ENCODE data around the gene TBX10. TPM values are rescaled to one million over a fixed set of nuclear protein-coding genes. Genes with fewer than 3 reads are reported as not detected.
"Not testable (repeated sequence)": the region's sequence is repeated elsewhere in the genome, so short reads cannot be mapped to it uniquely, and the experiment has no call there.

TBX10 gene
- total RNA-seq: not detected in 2 replicates
- long read RNA-seq: 0 reads

GRCh38 chr11:67639438-67639859 lies at the start of gene TBX10:
TSS of gene TBX10 (minus strand) at chr11:67639763. CDS start at chr11:67639472, 291 bp downstream.
- DNase-seq (ENCODE audit: low read depth, low spot score): no peak
- Mint-ChIP-seq H3K27ac (ENCODE audit: unreplicated experiment) (no peak within 1 kb of the TSS), H3K4me3 (no peak within 1 kb of the TSS), H3K9me3 (no peaks in the 10 kb centered on the region), H3K27me3 (ENCODE audit: low read depth) (no peaks in the 10 kb centered on the region), H3K36me3 (ENCODE audit: low read depth) (no peaks in the 10 kb centered on the region), H3K4me1 (no peaks in the 10 kb centered on the region)
- no peak for TF ChIP-seq CTCF (conservative IDR thresholded peaks at IDR 0.05)

- Mint-ChIP-seq H3K4me1 (no peaks in the 10 kb centered on the region), H3K27me3 (ENCODE audit: low read depth) (peaks cover 9% of the 10 kb centered on the region), H3K4me3 (no peak overlapping the region), H3K27ac (ENCODE audit: unreplicated experiment) (no peak overlapping the region), H3K36me3 (ENCODE audit: low read depth) (no peaks in the 10 kb centered on the region), H3K9me3 (no peaks in the 10 kb centered on the region)
- DNase-seq (ENCODE audit: low read depth, low spot score): no peak
- no peak for TF ChIP-seq CTCF (conservative IDR thresholded peaks at IDR 0.05)
These were observed 49.6 kb upstream of the TBX10 start for GRCh38 chr11:67689178-67689577.

GRCh38 chr11:67687986-67688385 lies 48.4 kb upstream of the TBX10 start:
- TF ChIP-seq CTCF (conservative IDR thresholded peaks at IDR 0.05): no peak
- Mint-ChIP-seq H3K4me1 (no peaks in the 10 kb centered on the region), H3K4me3 (no peak overlapping the region), H3K27ac (ENCODE audit: unreplicated experiment) (no peak overlapping the region), H3K27me3 (ENCODE audit: low read depth) (peaks cover 9% of the 10 kb centered on the region), H3K36me3 (ENCODE audit: low read depth) (no peaks in the 10 kb centered on the region), H3K9me3 (no peaks in the 10 kb centered on the region)
- no peak for DNase-seq (ENCODE audit: low read depth, low spot score)

GRCh38 chr11:67685641-67686332 lies 46.2 kb upstream of the TBX10 start:
- not testable (repeated sequence) for H3K9me3 Mint-ChIP-seq, H3K4me1 Mint-ChIP-seq

GRCh38 chr11:67682126-67683034 lies 42.8 kb upstream of the TBX10 start:
- H3K36me3 Mint-ChIP-seq (ENCODE audit: low read depth); H3K9me3 Mint-ChIP-seq; H3K4me3 Mint-ChIP-seq; H3K4me1 Mint-ChIP-seq; H3K27ac Mint-ChIP-seq (ENCODE audit: unreplicated experiment); DNase-seq (ENCODE audit: low read depth, low spot score): not testable (repeated sequence)
- peaks cover 15% of the 10 kb centered on the region for H3K27me3 Mint-ChIP-seq (ENCODE audit: low read depth)

More at GRCh38 chr11:67685641-67686332, 46.2 kb upstream of the TBX10 start:
- DNase-seq (ENCODE audit: low read depth, low spot score); H3K27me3 Mint-ChIP-seq (ENCODE audit: low read depth); H3K4me3 Mint-ChIP-seq; H3K36me3 Mint-ChIP-seq (ENCODE audit: low read depth); H3K27ac Mint-ChIP-seq (ENCODE audit: unreplicated experiment): not testable (repeated sequence)

GRCh38 chr11:67680696-67681470 lies 41.3 kb upstream of the TBX10 start:
- Mint-ChIP-seq H3K4me1 (no peaks in the 10 kb centered on the region), H3K27me3 (ENCODE audit: low read depth) (peaks cover 28% of the 10 kb centered on the region), H3K27ac (ENCODE audit: unreplicated experiment) (no peak overlapping the region), H3K4me3 (no peak overlapping the region), H3K36me3 (ENCODE audit: low read depth) (no peaks in the 10 kb centered on the region), H3K9me3 (peaks cover 2% of the 10 kb centered on the region)
- TF ChIP-seq CTCF (conservative IDR thresholded peaks at IDR 0.05): no peak
- DNase-seq (ENCODE audit: low read depth, low spot score): no peak
